HepG2 (cell line): ENCODE data around the gene RASSF4. TPM values are rescaled to one million over a fixed set of nuclear protein-coding genes. Genes with fewer than 3 reads are reported as not detected.

Experiments
- ATAC-seq: fragments of 200-7000 bp; cut with Tn5 transposase; 3 replicates; pipeline ENCODE4 v1.9.1; 2020; ENCODE audit warnings: mild to moderate bottlenecking, moderate library complexity
- BruUV-seq: library from RNA; stranded (reverse); fragments of 400-500 nt; replicated peaks from 2 replicates; lab custom pipeline; 2021; lab: Mats Ljungman, UMichigan
- CTCF ChIA-PET: fragments of 300-600 bp; formaldehyde crosslinking; extraction: SDS; loops from one replicate; lab custom pipeline; 2021; ENCODE audit warnings: low total read pairs, inconsistent platforms, low intra/inter-chr PET ratio; lab: Yijun Ruan, JAX
- POLR2A ChIA-PET: fragments of 350-600 bp; sonication (Branson Sonifier 250); formaldehyde crosslinking; loops from one replicate; lab custom pipeline; 2020; ENCODE audit warnings: antibody characterized with exemption, inconsistent platforms; lab: Yijun Ruan, JAX
- DNase-seq: peaks from one replicate; pipeline ENCODE4 v3.0.0-alpha.2; 2015; ENCODE audit warnings: low spot score
- FAIRE-seq: peaks from 3 replicates; lab custom pipeline; 2011; peaks lifted over from hg19 to GRCh38; lab: Jason Lieb, UNC
- H2AFZ ChIP-seq: one replicate; pipeline ENCODE4 v1.6.1; 2011; ENCODE audit warnings: low read length, inconsistent platforms
- H3K27ac ChIP-seq: fragments of 300-600 bp; 3 replicates; pipeline ENCODE4 v1.8.0; 2011; ENCODE audit warnings: mixed run types, mild to moderate bottlenecking, mixed read lengths, low read length, inconsistent platforms; ENCODE audit not compliant: insufficient read depth; ENCODE audit errors: extremely low read length
- H3K27me3 ChIP-seq, 2 experiments: fragments of 200-600 bp in 1 of 2; 2 replicates in 1 of 2; 3 replicates in 1 of 2; pipeline versions ENCODE4 v1.6.0 to v1.8.0; 2011; ENCODE audit warnings: low read length in 2 of 2, mild to moderate bottlenecking in 2 of 2, moderate library complexity in 2 of 2, inconsistent platforms in 1 of 2; ENCODE audit not compliant: insufficient read depth in 2 of 2, control insufficient read depth in 1 of 2
- H3K36me3 ChIP-seq, 2 experiments: fragments of 200-600 bp in 1 of 2; replicated peaks in 1 of 2; 2 replicates in 1 of 2; 3 replicates in 1 of 2; pipeline versions ENCODE4 v1.5.1 to v1.8.0; 2011; ENCODE audit warnings: low read length in 2 of 2, inconsistent platforms in 1 of 2; ENCODE audit not compliant: insufficient read depth in 2 of 2, control insufficient read depth in 1 of 2
- H3K4me1 ChIP-seq: 2 replicates; pipeline ENCODE4 v1.5.1; 2012; ENCODE audit warnings: low read length, inconsistent platforms; ENCODE audit not compliant: insufficient read depth
- H3K4me2 ChIP-seq: 2 replicates; pipeline ENCODE4 v1.6.0; 2011; ENCODE audit warnings: low read depth, low read length, inconsistent platforms
- H3K4me3 ChIP-seq, 3 experiments: fragments of 200-600 bp in 1 of 3; sonication (generic), shearing (Covaris generic) in 1 of 3; replicated peaks in 1 of 3; 2 replicates each; pipeline ENCODE4 v1.5.1; 2011 to 2016; ENCODE audit warnings: low read length in 3 of 3, inconsistent platforms in 2 of 3, low read depth in 2 of 3, mild to moderate bottlenecking in 2 of 3, control low read depth in 1 of 3, mixed read lengths in 1 of 3; ENCODE audit not compliant: insufficient read depth in 1 of 3
- H3K79me2 ChIP-seq: one replicate; pipeline ENCODE4 v1.6.1; 2011; ENCODE audit warnings: low read length, inconsistent platforms; ENCODE audit not compliant: insufficient read depth
- H3K9ac ChIP-seq: 2 replicates; pipeline ENCODE4 v1.6.0; 2011; ENCODE audit warnings: mild to moderate bottlenecking, low read depth, low read length, inconsistent platforms; ENCODE audit not compliant: insufficient read depth
- H3K9me3 ChIP-seq: 2 replicates; pipeline ENCODE4 v1.5.1; 2012; ENCODE audit warnings: mild to moderate bottlenecking, low read length
- H4K20me1 ChIP-seq: 2 replicates; pipeline ENCODE4 v1.6.0; 2011; ENCODE audit warnings: inconsistent platforms, mild to moderate bottlenecking, low read length, moderate library complexity; ENCODE audit not compliant: insufficient read depth
- HES4 ChIP-seq: sonication (generic); formaldehyde crosslinking; IDR thresholded peaks from 2 replicates; pipeline ENCODE4 v1.9.0; 2021; ENCODE audit warnings: mild to moderate bottlenecking, missing genetic modification reagents, borderline replicate concordance
- HNRNPUL1 ChIP-seq: fragments of 200-400 bp; formaldehyde crosslinking; IDR thresholded peaks from 2 replicates; pipeline ENCODE4 v1.6.1; 2017; ENCODE audit warnings: low read depth, mild to moderate bottlenecking, low read length, moderate library complexity
- HOXA7 ChIP-seq: sonication (generic); formaldehyde crosslinking; IDR thresholded peaks from 2 replicates; pipeline ENCODE4 v1.8.1; 2022; ENCODE audit warnings: mild to moderate bottlenecking, missing genetic modification reagents, moderate library complexity
- KAT7 ChIP-seq: IDR thresholded peaks from 2 replicates; pipeline ENCODE4 v1.6.1; 2018; ENCODE audit warnings: borderline replicate concordance, missing compliant biosample characterization
- NFKB2 ChIP-seq: sonication (generic); formaldehyde crosslinking; IDR thresholded peaks from 2 replicates; pipeline ENCODE4 v1.4.0; 2020; ENCODE audit warnings: missing genetic modification reagents, borderline replicate concordance
- NR2C2 ChIP-seq: sonication (generic); formaldehyde crosslinking; IDR thresholded peaks from 2 replicates; pipeline ENCODE4 v1.4.0; 2020; ENCODE audit warnings: missing genetic modification reagents, mild to moderate bottlenecking, moderate library complexity, borderline replicate concordance
- POLR2AphosphoS2 ChIP-seq: IDR thresholded peaks from 2 replicates; pipeline ENCODE4 v1.6.1; 2011; ENCODE audit warnings: low read depth, low read length, improper control_type of control experiment
- SIN3A ChIP-seq: IDR thresholded peaks from 2 replicates; pipeline ENCODE4 v1.6.1; 2011; ENCODE audit warnings: low read depth, mild to moderate bottlenecking, control low read depth, low read length, borderline replicate concordance
- ZNF354B ChIP-seq: sonication (generic); formaldehyde crosslinking; IDR thresholded peaks from 2 replicates; pipeline ENCODE4 v1.8.0; 2022; ENCODE audit warnings: mild to moderate bottlenecking, missing genetic modification reagents
- ZNF598 ChIP-seq: sonication (generic); formaldehyde crosslinking; IDR thresholded peaks from 2 replicates; pipeline ENCODE4 v1.5.1; 2020; ENCODE audit warnings: mild to moderate bottlenecking, missing genetic modification reagents, borderline replicate concordance
- ZNF724P ChIP-seq: sonication (generic); formaldehyde crosslinking; IDR thresholded peaks from 2 replicates; pipeline ENCODE4 v1.8.0; 2022; ENCODE audit warnings: missing genetic modification reagents, borderline replicate concordance
- ZSCAN20 ChIP-seq: sonication (generic); formaldehyde crosslinking; IDR thresholded peaks from 2 replicates; pipeline ENCODE4 v1.4.0; 2020; ENCODE audit warnings: missing genetic modification reagents, mild to moderate bottlenecking, borderline replicate concordance
- WGBS: methylation state at CpG from one replicate; pipeline ENCODE4 v1.1.6; 2017; ENCODE audit warnings: low lambda C conversion rate; 5-methylcytosine and 5-hydroxymethylcytosine counted together
- in situ Hi-C: cut with HindIII; loops from 2 replicates; pipeline ENCODE4 v1.10.0; 2017; ENCODE audit warnings: low pct_unique_long_range_greater_than_20kb; ENCODE audit not compliant: extremely low pct_ligation_motif_present
- intact Hi-C: fragments of 100-400 bp; cut with micrococcal nuclease; formaldehyde crosslinking; loops from one replicate; pipeline ENCODE4 v1.10.0; 2022; ENCODE audit not compliant: unreplicated experiment
- polyA plus RNA-seq, 8 experiments: library from polyadenylated mRNA; depleted of rRNA in 3 of 8; stranded (reverse) in 7 of 8; unstranded in 1 of 8; fragments of >200 nt; fragmentation: Illumina TruSeq in 4 of 8; extraction: Trizol in 4 of 8; gene quantifications; 2 replicates each; pipeline versions ENCODE4 v1.2.1 to v1.2.3, GENCODE V29; 2011 to 2016; ENCODE audit warnings: low read depth in 4 of 8, missing spikeins in 1 of 8, mixed read lengths in 1 of 8; ENCODE audit not compliant: insufficient read depth in 1 of 8
- total RNA-seq, 5 experiments: library from RNA; depleted of rRNA; stranded (reverse); fragments of >200 nt; fragmentation: Illumina TruSeq; extraction: Trizol; gene quantifications; 2 replicates each; pipeline ENCODE4 v1.2.3, GENCODE V29; 2016; ENCODE audit warnings: low read depth in 1 of 5
- TF ChIP-seq, protein P1 (sequence below): sonication (generic); formaldehyde crosslinking; IDR thresholded peaks from 2 replicates; pipeline ENCODE4 v1.5.0; 2020; ENCODE audit warnings: mild to moderate bottlenecking, missing genetic modification reagents, borderline replicate concordance
- TF ChIP-seq, protein P2 (sequence below): sonication (generic); formaldehyde crosslinking; IDR thresholded peaks from 2 replicates; pipeline ENCODE4 v1.4.0; 2020; ENCODE audit warnings: mild to moderate bottlenecking, missing genetic modification reagents, borderline replicate concordance
- TF ChIP-seq, protein P3 (sequence below): sonication (generic); formaldehyde crosslinking; IDR thresholded peaks from 2 replicates; pipeline ENCODE4 v1.4.0; 2020; ENCODE audit warnings: mild to moderate bottlenecking, missing genetic modification reagents

RASSF4 gene
- total and polyA plus RNA-seq, 2 of the 13 experiments (the other 11 are each of a cell fraction or from before 2014, with no cell fraction given) = 34.0 to 51.7 TPM

DNA sequence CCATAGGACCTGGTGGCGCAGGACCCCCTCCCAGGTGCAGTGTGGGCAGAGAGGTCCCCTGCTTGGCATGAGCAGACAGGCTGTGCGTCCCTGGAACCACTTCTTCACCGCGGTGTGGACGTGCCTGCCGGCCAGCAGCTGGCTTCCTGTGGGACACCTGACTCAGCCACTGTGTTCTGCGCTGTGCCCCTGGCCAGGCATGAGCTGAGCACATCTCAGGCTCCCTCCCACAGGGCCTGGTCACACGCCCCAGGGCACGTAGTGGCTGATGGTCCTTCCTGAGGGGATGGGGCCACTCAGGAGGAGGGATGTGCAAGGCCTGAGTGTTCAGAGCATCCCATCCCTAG, 22.5 kb downstream of the RASSF4 start:
- 100% methylated on average over 7 of the region's 9 CpGs for WGBS
- Histone ChIP-seq H4K20me1 (peaks cover 15% of the 10 kb centered on the region), H3K36me3 (peaks cover 6 to 46% of the 10 kb centered on the region in 2 experiments; a peak in 3 of 5 replicates), H2AFZ (no peak overlapping the region), H3K4me2 (0 out of 2 replicates have a peak overlapping the region, but pooled peaks have one; percentile 90), H3K79me2 (peaks cover 25% of the 10 kb centered on the region), H3K27me3 (no peaks in the 10 kb centered on the region; a peak in 1 of 5 replicates), H3K27ac (peak overlapping the region; percentile 97), H3K9ac (peak overlapping the region; percentile 72), H3K4me1 (peaks cover 62% of the 10 kb centered on the region), H3K9me3 (no peaks in the 10 kb centered on the region), H3K4me3 (no peak overlapping the region)
- in situ Hi-C loops = no loop called here
- DNase-seq (no peak), FAIRE-seq (no peak), ATAC-seq (no peak)
- BruUV-seq = no TSS peak
- POLR2A ChIA-PET = interaction anchor here (2.7 to 12.6 kb wide), 5 partner anchors 9 to 47 kb away, joined by 30 to 863 read pairs (median 215); partner anchors contain the start of genes RASSF4 and ZNF22
- intact Hi-C loops = no loop called here
- CTCF ChIA-PET = no interaction called here
- no peak for TF ChIP-seq ZNF354B
- no peak for TF ChIP-seq KAT7 (CRISPR knock-in tag)
- no peak for TF ChIP-seq SIN3A
- TF ChIP-seq HNRNPUL1 = no peak
- TF ChIP-seq NFKB2 (CRISPR knock-in tag) = 0 out of 2 replicates have a peak, but pooled peaks have one; percentile 27
- TF ChIP-seq NR2C2 = no peak
- TF ChIP-seq, protein P1, sequence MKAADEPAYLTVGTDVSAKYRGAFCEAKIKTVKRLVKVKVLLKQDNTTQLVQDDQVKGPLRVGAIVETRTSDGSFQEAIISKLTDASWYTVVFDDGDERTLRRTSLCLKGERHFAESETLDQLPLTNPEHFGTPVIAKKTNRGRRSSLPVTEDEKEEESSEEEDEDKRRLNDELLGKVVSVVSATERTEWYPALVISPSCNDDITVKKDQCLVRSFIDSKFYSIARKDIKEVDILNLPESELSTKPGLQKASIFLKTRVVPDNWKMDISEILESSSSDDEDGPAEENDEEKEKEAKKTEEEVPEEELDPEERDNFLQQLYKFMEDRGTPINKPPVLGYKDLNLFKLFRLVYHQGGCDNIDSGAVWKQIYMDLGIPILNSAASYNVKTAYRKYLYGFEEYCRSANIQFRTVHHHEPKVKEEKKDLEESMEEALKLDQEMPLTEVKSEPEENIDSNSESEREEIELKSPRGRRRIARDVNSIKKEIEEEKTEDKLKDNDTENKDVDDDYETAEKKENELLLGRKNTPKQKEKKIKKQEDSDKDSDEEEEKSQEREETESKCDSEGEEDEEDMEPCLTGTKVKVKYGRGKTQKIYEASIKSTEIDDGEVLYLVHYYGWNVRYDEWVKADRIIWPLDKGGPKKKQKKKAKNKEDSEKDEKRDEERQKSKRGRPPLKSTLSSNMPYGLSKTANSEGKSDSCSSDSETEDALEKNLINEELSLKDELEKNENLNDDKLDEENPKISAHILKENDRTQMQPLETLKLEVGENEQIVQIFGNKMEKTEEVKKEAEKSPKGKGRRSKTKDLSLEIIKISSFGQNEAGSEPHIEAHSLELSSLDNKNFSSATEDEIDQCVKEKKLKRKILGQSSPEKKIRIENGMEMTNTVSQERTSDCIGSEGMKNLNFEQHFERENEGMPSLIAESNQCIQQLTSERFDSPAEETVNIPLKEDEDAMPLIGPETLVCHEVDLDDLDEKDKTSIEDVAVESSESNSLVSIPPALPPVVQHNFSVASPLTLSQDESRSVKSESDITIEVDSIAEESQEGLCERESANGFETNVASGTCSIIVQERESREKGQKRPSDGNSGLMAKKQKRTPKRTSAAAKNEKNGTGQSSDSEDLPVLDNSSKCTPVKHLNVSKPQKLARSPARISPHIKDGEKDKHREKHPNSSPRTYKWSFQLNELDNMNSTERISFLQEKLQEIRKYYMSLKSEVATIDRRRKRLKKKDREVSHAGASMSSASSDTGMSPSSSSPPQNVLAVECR (CRISPR knock-in tag) = no peak
- no peak for TF ChIP-seq ZSCAN20 (CRISPR knock-in tag)
- TF ChIP-seq, protein P2, sequence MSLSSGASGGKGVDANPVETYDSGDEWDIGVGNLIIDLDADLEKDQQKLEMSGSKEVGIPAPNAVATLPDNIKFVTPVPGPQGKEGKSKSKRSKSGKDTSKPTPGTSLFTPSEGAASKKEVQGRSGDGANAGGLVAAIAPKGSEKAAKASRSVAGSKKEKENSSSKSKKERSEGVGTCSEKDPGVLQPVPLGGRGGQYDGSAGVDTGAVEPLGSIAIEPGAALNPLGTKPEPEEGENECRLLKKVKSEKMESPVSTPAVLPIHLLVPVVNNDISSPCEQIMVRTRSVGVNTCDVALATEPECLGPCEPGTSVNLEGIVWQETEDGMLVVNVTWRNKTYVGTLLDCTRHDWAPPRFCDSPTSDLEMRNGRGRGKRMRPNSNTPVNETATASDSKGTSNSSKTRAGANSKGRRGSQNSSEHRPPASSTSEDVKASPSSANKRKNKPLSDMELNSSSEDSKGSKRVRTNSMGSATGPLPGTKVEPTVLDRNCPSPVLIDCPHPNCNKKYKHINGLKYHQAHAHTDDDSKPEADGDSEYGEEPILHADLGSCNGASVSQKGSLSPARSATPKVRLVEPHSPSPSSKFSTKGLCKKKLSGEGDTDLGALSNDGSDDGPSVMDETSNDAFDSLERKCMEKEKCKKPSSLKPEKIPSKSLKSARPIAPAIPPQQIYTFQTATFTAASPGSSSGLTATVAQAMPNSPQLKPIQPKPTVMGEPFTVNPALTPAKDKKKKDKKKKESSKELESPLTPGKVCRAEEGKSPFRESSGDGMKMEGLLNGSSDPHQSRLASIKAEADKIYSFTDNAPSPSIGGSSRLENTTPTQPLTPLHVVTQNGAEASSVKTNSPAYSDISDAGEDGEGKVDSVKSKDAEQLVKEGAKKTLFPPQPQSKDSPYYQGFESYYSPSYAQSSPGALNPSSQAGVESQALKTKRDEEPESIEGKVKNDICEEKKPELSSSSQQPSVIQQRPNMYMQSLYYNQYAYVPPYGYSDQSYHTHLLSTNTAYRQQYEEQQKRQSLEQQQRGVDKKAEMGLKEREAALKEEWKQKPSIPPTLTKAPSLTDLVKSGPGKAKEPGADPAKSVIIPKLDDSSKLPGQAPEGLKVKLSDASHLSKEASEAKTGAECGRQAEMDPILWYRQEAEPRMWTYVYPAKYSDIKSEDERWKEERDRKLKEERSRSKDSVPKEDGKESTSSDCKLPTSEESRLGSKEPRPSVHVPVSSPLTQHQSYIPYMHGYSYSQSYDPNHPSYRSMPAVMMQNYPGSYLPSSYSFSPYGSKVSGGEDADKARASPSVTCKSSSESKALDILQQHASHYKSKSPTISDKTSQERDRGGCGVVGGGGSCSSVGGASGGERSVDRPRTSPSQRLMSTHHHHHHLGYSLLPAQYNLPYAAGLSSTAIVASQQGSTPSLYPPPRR (CRISPR knock-in tag) = no peak
- TF ChIP-seq POLR2AphosphoS2 = no peak
- no peak for TF ChIP-seq ZNF724P
- TF ChIP-seq HOXA7 = no peak
- no peak for TF ChIP-seq HES4 (CRISPR knock-in tag)
- TF ChIP-seq ZNF598 (CRISPR knock-in tag) = no peak
- TF ChIP-seq, protein P3, sequence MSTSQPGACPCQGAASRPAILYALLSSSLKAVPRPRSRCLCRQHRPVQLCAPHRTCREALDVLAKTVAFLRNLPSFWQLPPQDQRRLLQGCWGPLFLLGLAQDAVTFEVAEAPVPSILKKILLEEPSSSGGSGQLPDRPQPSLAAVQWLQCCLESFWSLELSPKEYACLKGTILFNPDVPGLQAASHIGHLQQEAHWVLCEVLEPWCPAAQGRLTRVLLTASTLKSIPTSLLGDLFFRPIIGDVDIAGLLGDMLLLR (CRISPR knock-in tag) = no peak
